Body of pancreas (tissue), 2 donors: ENCODE results near the gene ACTR5. TPM values are rescaled to one million over a fixed set of nuclear protein-coding genes. Genes with fewer than 3 reads are reported as not detected.

Source experiments
- small RNA-seq: library from RNA; depleted of rRNA; stranded (forward); fragments of <200 nt; gene quantifications from one replicate; pipeline ENCODE3, GENCODE V24; 2016
- total RNA-seq, 2 donors: library from RNA; depleted of rRNA; stranded (reverse); fragments of >200 nt; gene quantifications; one replicate each; pipeline ENCODE4 v1.1.0, GENCODE V29; 2016

The ACTR5 gene
- total RNA-seq, 2 donors from 2014 or later = 4.9 to 7.9 TPM

Small RNA genes within 50 kb of the gene (small RNA-seq; reads per million reads assigned to genes)
- gene RF00017 = not detected

Other genes with a start within 250 kb of the ACTR5 start
- gene ADIG, start 167.3 kb upstream of the ACTR5 start, total RNA-seq = not detected
- gene ARHGAP40, start 146.7 kb upstream of the ACTR5 start, total RNA-seq = not detected
- not detected for gene SLC32A1, start 24.0 kb upstream of the ACTR5 start, total RNA-seq
- 1 to 10 TPM; 1.6 to 4.7 TPM for gene PPP1R16B, start 57.2 kb downstream of the ACTR5 start, total RNA-seq
- under 1 TPM in 1 of 2 donors, not detected in 1; 0.52 TPM for gene FAM83D, start 178.0 kb downstream of the ACTR5 start, total RNA-seq
- gene DHX35, start 213.9 kb downstream of the ACTR5 start, total RNA-seq = 1 to 10 TPM; 6.9 to 7.3 TPM